ENCODE results near the gene CKLF.

The CKLF gene

GRCh38 chr16:66519482-66520373, 32.6 kb upstream of the CKLF start:
- DNase-seq: no peak

DNA sequence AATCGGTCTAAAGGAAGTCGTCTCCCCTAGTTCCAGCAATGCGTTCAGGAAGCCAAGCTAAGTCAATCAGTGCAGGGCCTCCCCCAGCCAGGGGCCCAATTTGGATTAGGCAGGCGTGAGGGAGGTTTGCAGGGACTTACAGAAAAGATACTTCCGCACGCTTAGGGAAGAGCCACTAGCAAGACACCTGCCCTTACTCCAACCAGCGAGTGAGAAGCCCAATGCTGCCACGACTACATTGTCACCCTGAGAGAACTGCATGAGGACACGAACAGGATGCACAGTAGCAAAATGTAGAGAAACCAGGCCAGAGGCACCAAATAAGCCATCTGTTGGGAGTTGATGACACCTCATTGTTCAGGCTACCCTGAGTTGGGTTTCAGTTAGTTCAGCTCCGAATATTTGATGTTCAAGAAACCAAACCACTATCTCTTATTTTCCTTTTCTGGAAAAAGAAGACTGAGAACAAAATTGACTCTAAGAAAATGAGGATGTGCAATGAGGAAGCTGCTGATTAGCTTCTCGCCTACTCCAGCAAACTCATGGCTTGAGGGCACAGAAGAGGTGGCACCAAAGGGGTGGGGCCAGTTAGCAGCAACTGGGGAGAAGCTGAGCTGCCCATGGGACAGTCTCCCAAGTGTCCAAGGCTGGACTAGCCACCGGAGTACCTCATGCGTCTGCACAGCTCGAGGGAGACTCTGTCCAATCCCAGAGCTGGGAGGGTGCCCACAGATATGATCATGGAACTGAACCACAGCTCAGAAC, 31.8 kb upstream of the CKLF start:
- DNase-seq: no peak

DNA sequence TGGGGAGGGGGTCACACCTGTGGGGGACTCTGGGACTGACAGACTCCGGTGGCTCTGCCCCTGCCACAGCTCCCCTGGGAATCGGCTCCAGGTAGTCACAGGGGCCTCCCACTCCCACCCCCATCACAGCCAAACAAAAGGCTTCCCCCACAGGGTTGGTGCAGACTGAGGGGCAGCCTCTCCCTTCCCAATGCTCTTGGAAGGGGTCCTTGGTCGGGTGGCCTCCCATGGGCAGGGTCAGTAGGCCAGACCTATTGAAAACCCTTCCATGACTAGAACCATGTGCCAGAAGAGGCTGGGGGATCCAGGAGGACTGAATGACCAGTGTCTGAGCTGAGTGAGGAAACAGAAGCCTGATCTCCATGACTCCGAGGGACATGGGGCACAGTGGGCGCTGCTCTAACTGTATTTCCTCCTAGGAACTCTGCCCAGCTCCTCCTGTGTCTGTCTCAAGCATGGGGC, 31.1 kb upstream of the CKLF start:
- no peak for DNase-seq

DNA sequence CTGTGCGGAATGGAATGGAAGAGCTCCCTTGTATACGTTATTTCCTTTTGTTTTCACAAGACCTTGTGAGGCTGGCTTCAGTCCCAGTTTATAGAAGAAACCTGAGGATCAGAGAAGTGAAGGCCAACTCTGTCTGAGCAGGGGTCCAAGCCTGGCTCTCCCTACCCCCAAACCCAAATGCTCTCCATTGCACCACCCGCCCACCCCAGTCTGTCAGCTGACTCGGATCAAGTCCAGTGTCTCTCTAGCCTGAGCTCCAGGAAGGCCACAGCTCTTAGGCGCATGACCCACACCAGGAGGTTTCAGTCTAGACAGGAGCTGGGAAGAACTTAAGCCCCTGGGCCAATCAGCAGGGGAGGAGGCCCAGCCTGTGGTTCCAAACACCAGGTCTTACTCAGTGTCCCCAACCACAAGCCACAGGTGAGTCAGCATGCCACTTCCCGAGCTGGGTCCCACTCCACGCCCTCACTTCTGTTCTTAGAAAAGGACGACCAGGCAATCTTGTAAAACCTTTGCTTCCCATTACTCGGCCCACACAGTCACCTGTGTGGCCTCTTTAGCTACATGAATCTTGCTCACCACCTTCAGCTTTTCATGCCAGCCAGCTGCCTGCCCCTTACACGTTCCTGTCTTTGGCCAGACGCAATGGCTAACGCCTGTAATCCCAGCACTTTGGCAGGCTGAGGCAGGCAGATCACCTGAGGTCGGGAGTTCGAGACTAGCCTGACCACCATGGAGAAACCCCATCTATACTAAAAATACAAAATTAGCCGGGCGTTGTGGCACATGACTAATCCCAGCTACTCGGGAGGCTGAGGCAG, 30.2 kb upstream of the CKLF start:
- peak; percentile 61 for DNase-seq

DNA sequence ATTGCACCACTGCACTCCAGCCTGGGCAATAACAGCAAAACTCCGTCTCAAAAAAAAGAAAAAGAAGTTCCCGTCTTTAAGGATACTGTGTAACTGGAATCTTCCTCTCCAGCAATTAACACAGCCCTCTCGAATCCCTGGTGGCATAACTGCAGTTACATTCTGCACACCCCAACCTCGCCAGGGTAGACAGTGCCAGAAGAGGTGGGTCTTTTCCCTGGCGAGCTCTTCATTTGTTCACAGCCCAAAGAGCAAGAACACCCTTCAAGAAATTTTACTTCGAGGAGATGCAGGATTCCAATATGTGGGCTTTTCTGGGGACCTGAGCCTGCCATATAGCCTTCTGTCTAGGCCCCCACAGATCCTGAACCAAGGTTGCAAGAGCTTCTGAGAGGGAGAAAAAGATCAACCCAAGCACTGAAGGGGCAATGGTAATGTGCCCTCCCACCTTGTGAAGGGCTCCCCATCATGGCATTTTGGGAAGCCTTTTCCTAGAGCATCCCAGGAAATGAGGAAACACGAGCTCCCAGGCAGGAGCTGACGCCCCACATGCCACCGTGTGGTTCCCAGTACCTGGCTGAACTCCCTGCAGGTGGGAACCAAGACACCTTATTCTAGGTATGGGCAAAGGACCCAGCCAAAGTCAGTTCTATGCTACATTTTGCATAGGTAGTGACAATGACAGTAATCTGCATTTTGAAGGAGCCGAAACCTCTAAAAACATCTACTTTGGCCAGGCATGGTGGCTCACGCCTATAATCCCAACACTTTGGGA, 29.4 kb upstream of the CKLF start:
- no peak for DNase-seq

DNA sequence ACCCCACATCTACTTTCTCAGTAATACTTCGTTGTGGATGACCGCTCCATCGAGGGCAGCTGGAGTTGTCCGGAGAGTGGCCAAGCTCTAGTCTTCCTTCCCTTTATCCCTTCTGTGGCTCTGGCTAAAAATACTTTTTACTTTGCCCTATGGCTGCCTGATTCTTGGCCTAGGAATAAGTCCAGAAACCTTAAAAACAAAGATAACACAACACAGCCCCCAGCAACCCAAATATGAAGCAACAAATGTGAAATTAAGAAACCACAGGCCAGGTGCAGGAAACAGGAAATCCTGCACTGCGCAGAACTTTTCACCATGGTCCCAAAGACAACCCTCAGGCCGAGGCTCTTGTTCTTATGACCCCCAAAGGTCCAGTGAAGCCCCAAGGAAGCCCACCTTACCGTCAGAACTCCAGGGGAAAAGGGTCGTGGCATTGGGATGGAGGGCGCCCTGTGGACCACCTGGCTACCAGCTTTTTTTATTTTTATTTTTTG, 28.5 kb upstream of the CKLF start:
- DNase-seq: no peak

DNA sequence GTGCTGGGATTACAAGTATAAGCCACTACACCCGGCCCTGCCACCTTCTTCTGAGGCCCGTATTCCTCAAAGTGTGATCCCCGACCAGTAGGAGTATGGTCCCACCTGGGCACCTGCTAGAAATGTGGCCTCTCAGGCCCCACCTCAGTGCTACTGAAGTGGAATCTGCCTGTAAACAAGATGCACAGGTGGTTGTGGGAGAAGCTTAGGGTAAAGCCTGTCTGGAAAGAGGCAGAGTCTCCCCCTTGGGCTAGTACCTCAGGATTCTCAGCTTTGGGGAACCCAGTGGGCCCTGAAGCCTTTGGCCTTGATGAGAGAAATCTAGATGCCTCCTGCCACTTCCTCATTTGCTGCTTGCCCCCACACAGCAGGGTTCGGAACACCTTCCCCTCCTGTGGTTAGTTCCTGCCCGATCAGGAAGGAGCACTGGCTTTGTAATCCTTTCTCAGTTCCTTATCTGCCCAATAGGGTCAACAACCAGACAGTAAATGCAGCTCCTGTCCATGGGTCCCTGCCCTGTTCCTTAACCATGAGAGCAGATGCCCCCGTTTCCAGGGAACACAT, 27.7 kb upstream of the CKLF start:
- DNase-seq: peak; percentile 71

DNA sequence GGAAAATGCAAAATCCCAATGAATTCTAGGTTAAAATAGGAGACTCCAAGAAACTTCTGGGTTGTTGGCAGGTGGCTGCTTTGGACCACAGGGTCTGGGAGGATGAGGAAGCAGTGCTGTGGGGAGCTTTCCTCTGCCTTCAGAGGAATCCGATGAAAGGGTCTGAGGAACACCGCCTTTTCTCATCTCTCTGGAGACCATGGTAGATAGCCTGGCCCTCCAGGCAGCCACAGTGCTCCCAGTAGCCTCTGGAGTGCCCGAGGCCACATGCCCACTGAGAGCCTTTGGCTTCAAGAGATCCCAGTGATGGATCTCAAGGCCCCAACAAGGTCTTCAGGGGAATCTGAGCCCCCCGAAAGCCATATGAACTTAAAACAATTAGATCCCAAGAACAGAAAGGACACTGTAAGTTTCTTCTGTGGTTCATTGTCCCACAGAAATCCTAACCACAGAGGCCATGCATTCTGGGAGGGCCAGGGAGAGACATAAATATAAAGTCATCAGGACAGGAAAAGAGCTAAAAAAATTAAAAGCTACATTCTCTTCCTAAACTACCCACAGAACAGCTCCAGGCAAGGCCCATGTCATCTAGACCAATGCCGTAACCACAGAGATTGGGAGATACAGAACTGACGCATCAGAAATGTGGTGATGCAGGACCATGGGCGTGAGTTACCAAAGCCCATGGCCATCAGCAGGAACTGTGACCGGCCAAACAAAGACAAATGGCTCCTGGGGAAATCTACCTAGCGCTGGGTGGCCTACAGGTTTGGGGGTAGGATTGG, 26.8 kb upstream of the CKLF start:
- no peak for DNase-seq

GRCh38 chr16:66528294-66528693, 24.1 kb upstream of the CKLF start:
- DNase-seq: no peak

GRCh38 chr16:66529475-66529874, 22.9 kb upstream of the CKLF start:
- no peak for DNase-seq

DNA sequence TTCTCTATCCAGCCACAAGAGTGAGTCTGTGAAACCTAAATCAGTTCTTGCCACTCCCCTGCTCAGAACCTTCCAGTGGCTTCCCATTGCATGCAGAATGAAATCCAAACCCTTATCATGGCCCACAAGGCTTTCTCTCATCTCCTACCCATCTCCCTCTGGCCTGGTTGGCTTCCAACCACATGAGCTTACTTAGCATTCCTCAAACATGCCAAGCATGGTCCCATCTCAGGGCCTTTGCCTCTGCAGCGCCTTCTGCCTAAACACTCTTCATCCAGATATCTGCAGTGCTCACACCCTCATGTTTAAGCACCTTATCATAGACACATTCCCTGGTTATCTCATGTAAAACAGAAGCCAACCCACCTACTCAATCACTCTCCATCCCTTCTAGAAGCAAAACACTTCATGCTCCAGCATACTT, 18.0 kb upstream of the CKLF start:
- DNase-seq: no peak

GRCh38 chr16:66536525-66536924, 15.9 kb upstream of the CKLF start:
- DNase-seq: no peak

- no peak for DNase-seq
Measured at GRCh38 chr16:66537236-66537635, 15.1 kb upstream of the CKLF start.

- no peak for DNase-seq
Measured at GRCh38 chr16:66538910-66539309, 13.5 kb upstream of the CKLF start.

- no peak for DNase-seq
Measured at GRCh38 chr16:66539623-66540469, 12.5 kb upstream of the CKLF start.

DNA sequence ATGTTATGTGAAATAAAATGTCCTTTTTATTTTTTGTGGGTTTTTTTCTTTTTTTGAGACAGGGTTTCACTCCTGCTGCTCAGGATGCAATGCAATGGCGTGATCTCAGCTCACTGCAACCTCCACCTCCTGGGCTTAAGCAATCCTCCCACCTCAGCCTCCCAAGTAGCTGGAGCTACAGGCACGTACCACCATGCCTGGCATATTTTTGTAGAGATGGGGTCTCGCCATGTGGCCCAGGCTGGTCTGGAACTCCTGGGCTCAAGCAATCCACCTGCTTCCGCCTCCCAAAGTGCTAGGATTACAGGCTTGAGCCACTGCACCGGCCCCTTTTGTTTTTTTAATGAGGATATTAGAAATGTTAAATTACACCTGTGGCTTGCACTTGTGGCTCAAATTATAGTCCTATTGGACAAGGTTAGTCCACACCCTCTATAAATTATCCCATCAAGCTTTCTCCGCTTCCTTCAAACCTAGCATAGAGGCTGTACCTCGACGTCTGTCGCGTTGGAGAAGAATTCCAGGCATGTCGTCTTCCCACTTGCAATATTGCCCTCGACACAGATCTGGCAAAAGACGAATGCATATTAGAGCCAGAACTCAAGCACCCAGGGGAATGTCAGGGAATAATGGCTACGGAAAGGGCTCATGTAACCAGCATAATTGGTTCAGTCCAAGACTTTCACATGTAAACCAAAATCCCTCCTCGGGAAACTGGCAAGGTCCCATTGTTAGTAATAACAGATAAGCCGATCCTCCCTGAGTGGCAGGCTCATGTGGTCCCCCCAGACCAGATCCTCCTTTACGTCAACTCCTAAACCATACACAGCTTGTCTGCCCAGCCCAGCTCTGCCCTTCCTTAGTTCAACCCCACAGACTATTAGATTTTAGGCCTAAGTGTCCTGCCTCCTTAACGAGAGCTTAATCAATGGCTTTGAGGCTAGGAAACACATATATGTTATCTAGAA, 10.7 kb upstream of the CKLF start:
- no peak for DNase-seq

GRCh38 chr16:66542396-66542795, 10.0 kb upstream of the CKLF start:
- DNase-seq: no peak

DNA sequence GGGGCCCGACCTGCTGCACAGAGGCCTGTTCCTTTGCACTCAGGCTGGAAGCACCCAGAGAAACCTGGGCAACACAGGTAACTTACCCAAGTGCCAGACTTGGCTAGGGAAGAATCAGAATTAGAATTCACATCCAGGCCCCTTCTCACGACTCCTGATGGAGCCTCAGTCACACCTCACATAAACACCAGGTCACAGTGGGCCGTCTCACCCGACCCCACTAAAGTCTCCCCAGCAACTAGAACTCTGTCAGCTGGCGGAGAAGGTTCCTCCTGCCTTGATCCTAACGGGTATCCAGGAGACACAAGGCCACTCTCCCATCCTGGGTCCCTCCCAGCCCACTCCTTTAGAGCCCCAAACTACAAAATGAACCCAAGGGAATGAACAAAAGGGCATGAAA, 8.8 kb upstream of the CKLF start:
- no peak for DNase-seq
